BLaER1 (cell line): Measurements from ENCODE around the gene STX12.
"Not testable (repeated sequence)": the region's sequence is repeated elsewhere in the genome, so short reads cannot be mapped to it uniquely, and the experiment has no call there.

ENCODE experiments used
- H3K27ac ChIP-seq: shearing (Covaris generic); formaldehyde crosslinking; 2 replicates; pipeline ENCODE4 v1.8.1; 2022
- H3K27me3 ChIP-seq: shearing (Covaris generic); formaldehyde crosslinking; 2 replicates; pipeline ENCODE4 v1.8.1; 2022
- H3K36me3 ChIP-seq: shearing (Covaris generic); formaldehyde crosslinking; 2 replicates; pipeline ENCODE4 v1.8.1; 2022
- H3K4me1 ChIP-seq: shearing (Covaris generic); formaldehyde crosslinking; 2 replicates; pipeline ENCODE4 v1.8.1; 2022
- H3K4me2 ChIP-seq: shearing (Covaris generic); formaldehyde crosslinking; 2 replicates; pipeline ENCODE4 v1.8.1; 2022
- H3K4me3 ChIP-seq: shearing (Covaris generic); formaldehyde crosslinking; 2 replicates; pipeline ENCODE4 v1.8.1; 2022
- H3K9ac ChIP-seq: shearing (Covaris generic); formaldehyde crosslinking; 2 replicates; pipeline ENCODE4 v1.8.1; 2022
- H3K9me3 ChIP-seq: shearing (Covaris generic); formaldehyde crosslinking; 2 replicates; pipeline ENCODE4 v1.8.1; 2022
- H4K20me1 ChIP-seq: shearing (Covaris generic); formaldehyde crosslinking; 2 replicates; pipeline ENCODE4 v1.8.1; 2022
- Cebpa-rat ChIP-seq: shearing (Covaris generic); IDR thresholded peaks from 2 replicates; pipeline ENCODE4 v1.8.1; 2022

STX12 gene

DNA sequence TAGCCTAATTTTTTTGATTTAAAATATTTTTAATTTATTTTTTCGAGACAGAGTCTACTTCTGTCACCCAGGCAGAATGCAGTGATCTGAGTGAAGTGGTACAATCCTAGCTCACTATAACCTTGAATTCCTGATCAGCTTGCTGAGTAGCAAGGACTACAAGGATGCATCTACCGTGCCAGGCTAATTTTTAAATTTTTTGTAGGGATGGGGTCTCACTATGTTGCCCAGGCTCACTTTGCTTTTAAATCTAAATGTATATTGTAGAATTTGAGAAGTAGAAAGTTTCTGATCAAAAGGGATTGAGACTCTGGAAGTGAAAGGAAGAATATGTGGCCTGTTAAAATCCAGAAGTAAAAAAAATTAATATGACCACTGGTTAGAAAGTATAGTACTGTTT is 1.6 kb downstream of the STX12 start:
- H4K20me1 ChIP-seq: peaks cover 64% of the 10 kb centered on the region

DNA sequence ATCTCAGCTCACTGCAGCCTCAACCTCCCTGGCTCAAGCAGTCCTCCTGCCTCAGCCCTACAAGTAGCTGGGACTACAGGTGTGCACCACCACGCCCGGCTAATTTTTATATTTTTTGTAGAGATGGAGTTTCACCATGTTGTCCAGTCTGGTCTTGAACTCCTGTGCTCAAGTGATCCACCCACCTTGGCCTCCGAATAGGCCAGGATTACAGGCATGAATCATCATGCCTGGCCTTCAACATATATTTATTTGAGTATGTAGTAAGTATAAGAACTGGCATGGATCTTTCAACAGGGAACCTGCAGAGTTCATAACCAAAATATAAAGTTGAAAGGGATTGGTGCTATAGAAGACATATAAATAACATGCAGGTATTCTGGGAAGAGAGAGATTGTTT is 2.3 kb downstream of the STX12 start:
- H3K27me3 ChIP-seq, H3K4me2 ChIP-seq, H3K9me3 ChIP-seq, H3K27ac ChIP-seq, H3K4me3 ChIP-seq, H3K9ac ChIP-seq: not testable (repeated sequence)
- Histone ChIP-seq H4K20me1 (peaks cover 71% of the 10 kb centered on the region), H3K36me3 (peaks cover 22% of the 10 kb centered on the region), H3K4me1 (peaks cover 20% of the 10 kb centered on the region)

More for the DNA sequence above, 1.6 kb downstream of the STX12 start:
- Histone ChIP-seq H3K9ac (peak overlapping the region; percentile 92), H3K9me3 (no peaks in the 10 kb centered on the region), H3K4me2 (peak overlapping the region; percentile 87), H3K4me1 (peaks cover 20% of the 10 kb centered on the region), H3K36me3 (peaks cover 19% of the 10 kb centered on the region; the same call in 1 of the 2 replicates), H3K27me3 (no peaks in the 10 kb centered on the region), H3K27ac (no peak overlapping the region), H3K4me3 (peak overlapping the region; percentile 100; the same call in 1 of the 2 replicates)
- TF ChIP-seq Cebpa-rat: no peak

DNA sequence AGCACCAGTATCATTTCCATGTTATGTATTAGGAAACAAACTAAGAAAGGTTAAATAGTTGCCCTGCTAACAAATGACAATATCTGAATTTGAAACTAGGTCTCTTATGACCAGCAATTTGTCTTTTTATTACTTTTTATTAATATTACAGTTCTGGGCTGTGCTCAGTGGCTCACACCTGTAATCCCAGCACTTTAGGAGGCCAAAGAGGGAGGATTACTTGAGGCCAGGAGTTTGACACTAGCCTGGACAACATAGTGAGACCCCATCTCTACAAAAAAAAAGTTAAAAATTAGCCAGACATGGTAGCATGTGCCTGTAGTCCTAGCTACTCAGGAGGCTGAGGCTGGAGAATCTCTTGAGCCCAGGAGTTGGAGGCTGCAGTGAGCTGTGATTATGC is 3.3 kb downstream of the STX12 start:
- H3K36me3 ChIP-seq: peaks cover 30% of the 10 kb centered on the region
- peaks cover 20% of the 10 kb centered on the region for H3K4me1 ChIP-seq
- H3K4me3 ChIP-seq, H3K27me3 ChIP-seq, H3K27ac ChIP-seq, H3K9ac ChIP-seq, H3K4me2 ChIP-seq, H3K9me3 ChIP-seq: not testable (repeated sequence)
- peaks cover 81% of the 10 kb centered on the region for H4K20me1 ChIP-seq

DNA sequence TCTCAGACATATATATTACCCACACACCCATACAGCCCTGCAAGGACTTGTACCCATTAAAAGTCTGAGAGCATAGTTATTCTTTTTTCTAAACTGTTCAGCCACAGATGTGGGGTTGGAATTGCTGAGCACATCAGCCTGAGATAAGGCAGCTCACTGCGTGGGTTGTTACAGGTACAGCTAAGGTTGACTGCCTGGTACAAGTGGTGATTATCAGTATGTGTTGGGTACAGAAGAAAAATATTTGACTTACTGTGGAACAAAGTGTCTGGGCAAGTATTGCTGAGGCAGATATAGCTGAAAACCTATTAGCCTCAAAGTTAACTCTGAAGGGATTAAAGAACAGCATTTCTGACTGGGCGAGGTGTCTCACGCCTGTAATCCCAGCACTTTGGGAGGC is 5.0 kb downstream of the STX12 start:
- Histone ChIP-seq H3K4me3 (no peak overlapping the region), H3K4me2 (no peak overlapping the region), H3K27ac (no peak overlapping the region), H3K4me1 (peaks cover 10% of the 10 kb centered on the region), H3K27me3 (no peaks in the 10 kb centered on the region), H3K9ac (0 out of 2 replicates have a peak overlapping the region, but pooled peaks have one; percentile 7), H3K9me3 (no peaks in the 10 kb centered on the region), H3K36me3 (peaks cover 34% of the 10 kb centered on the region), H4K20me1 (peaks cover 96% of the 10 kb centered on the region)
- TF ChIP-seq Cebpa-rat: no peak

DNA sequence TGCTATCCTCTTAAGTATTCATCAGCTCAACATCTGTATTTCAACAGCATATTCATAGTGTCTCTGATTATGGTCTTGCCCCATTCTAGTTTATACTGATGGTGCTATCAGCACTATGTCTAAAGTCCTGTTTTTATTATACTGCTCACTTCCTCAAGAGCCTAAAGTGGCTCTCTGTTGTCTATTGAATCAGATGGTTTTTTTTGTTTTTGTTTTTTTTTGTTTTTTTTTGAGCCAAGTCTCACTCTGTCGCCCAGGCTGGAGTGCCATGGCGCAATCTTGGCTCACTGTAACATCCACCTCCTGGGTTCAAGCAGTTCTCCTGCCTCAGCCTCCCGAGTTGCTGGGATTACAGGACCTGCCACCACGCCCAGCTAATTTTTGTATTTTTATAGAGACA is 6.1 kb downstream of the STX12 start:
- Histone ChIP-seq H3K27ac (no peak overlapping the region), H3K27me3 (no peaks in the 10 kb centered on the region), H3K9me3 (no peaks in the 10 kb centered on the region), H3K4me1 (peaks cover 6% of the 10 kb centered on the region), H3K4me3 (no peak overlapping the region), H3K9ac (no peak overlapping the region), H3K4me2 (no peak overlapping the region), H3K36me3 (peaks cover 34% of the 10 kb centered on the region), H4K20me1 (peaks cover 97% of the 10 kb centered on the region)
- TF ChIP-seq Cebpa-rat: no peak

DNA sequence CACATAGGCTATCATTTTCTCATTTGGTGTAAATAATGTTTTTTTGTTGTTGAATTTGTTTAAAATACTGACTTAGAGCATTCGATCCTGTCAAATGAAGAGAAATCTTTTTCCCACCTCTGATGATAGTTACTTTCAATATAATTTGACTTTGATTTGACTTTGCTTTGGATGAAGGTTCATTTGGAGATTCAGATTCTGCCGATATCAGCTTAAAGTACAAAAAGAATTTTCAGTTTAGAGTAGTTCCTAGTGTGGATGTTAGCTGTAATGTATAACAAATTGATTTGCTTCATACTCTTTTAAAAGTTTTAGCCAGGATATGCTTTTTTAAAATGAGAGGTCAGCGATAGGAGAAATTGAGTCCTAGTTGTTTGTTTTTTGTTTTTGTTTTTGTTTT is 9.9 kb downstream of the STX12 start:
- no peaks in the 10 kb centered on the region for H3K4me1 ChIP-seq
- TF ChIP-seq Cebpa-rat: no peak
- no peaks in the 10 kb centered on the region for H3K27me3 ChIP-seq
- no peaks in the 10 kb centered on the region for H3K9me3 ChIP-seq
- H3K4me2 ChIP-seq: no peak overlapping the region
- no peak overlapping the region for H3K27ac ChIP-seq
- H4K20me1 ChIP-seq: peaks cover 97% of the 10 kb centered on the region
- H3K9ac ChIP-seq: no peak overlapping the region
- H3K36me3 ChIP-seq: peaks cover 15% of the 10 kb centered on the region
- no peak overlapping the region for H3K4me3 ChIP-seq

DNA sequence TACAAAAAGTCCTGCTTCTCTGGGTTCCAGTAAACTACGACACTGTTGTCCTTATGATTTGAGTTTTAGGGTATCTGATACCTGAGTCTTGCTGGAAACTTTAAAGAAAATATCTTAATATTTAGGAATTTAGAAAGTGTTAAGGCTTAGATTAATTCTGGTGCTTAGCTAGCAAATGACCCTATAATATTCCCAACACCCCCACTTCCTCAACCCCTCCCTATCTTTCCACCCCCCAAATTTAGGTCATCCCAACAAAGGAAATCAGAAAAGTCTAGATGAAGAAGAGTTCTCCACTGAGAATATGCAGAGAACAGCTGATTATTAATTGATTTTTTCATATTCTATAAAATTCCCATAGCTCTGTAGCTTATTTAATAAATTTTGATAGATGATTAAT is 11.7 kb downstream of the STX12 start:
- peaks cover 21% of the 10 kb centered on the region for H3K36me3 ChIP-seq
- H3K9ac ChIP-seq: no peak overlapping the region
- H3K4me1 ChIP-seq: peaks cover 9% of the 10 kb centered on the region; the same call in 1 of the 2 replicates
- no peaks in the 10 kb centered on the region for H3K27me3 ChIP-seq
- H3K27ac ChIP-seq: no peak overlapping the region
- TF ChIP-seq Cebpa-rat: no peak
- no peak overlapping the region for H3K4me2 ChIP-seq
- no peak overlapping the region for H3K4me3 ChIP-seq
- H3K9me3 ChIP-seq: no peaks in the 10 kb centered on the region
- H4K20me1 ChIP-seq: peaks cover 96% of the 10 kb centered on the region

DNA sequence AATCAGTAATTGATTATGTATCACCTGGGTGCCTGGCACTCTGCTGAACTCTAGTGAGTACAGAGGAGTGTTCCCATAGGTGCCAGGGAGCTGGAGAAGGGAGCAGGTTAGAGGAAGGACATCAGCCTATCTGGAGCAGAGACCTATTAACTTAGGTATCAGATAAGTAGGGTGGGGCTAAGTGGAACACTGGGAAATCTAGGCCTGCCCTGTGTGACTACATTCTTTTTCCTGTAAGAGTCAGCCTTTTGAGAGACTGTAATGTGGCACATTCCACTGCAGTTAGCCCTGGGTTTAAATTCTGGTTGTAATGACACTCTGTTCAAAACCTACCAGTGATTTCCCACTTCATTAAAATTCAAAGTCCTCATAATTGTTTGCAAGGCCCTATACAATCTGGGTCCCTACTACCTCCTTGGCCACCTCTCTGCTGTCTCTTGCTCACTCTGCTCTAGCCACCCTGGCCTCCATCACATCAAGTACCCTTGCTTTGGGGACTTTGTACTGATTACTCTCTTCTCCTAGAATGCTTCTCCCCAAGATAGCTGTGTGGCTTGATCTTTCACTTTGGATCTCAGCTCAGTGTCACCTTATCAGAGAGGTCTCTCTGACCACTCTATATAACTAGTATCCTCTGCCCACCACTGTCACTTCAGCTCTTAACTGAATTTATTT is 12.9 kb downstream of the STX12 start:
- Histone ChIP-seq H3K9ac (no peak overlapping the region), H3K9me3 (peaks cover 4% of the 10 kb centered on the region; the same call in 1 of the 2 replicates), H3K36me3 (peaks cover 25% of the 10 kb centered on the region), H3K4me1 (peaks cover 10% of the 10 kb centered on the region; the same call in 1 of the 2 replicates), H3K27me3 (no peaks in the 10 kb centered on the region), H3K4me2 (no peak overlapping the region), H3K27ac (no peak overlapping the region), H4K20me1 (peaks cover 84% of the 10 kb centered on the region), H3K4me3 (no peak overlapping the region)
- no peak for TF ChIP-seq Cebpa-rat

DNA sequence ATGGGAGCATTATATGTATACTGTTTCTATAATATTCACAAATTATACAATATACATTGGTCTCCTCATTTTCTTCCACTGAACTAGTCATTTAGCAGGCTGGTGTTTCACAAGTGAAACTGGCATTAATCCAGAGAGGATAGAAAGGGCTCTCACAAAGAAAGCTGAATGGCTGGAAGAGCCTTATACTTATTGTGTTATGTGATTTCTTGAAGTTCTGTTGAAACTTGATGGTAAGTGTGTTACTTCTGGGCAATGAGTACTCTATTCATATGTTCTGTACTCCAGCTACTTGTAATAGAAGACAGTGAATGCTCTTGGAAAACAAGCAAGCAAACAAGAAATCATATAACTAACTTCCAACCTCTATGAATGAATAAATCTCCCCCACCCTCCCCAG is 14.9 kb downstream of the STX12 start:
- TF ChIP-seq Cebpa-rat: no peak
- Histone ChIP-seq H3K9me3 (peaks cover 4% of the 10 kb centered on the region; the same call in 1 of the 2 replicates), H3K36me3 (peaks cover 34% of the 10 kb centered on the region), H3K9ac (no peak overlapping the region), H4K20me1 (peaks cover 67% of the 10 kb centered on the region), H3K27me3 (no peaks in the 10 kb centered on the region), H3K27ac (no peak overlapping the region), H3K4me1 (peaks cover 10% of the 10 kb centered on the region; the same call in 1 of the 2 replicates), H3K4me3 (no peak overlapping the region), H3K4me2 (no peak overlapping the region)

DNA sequence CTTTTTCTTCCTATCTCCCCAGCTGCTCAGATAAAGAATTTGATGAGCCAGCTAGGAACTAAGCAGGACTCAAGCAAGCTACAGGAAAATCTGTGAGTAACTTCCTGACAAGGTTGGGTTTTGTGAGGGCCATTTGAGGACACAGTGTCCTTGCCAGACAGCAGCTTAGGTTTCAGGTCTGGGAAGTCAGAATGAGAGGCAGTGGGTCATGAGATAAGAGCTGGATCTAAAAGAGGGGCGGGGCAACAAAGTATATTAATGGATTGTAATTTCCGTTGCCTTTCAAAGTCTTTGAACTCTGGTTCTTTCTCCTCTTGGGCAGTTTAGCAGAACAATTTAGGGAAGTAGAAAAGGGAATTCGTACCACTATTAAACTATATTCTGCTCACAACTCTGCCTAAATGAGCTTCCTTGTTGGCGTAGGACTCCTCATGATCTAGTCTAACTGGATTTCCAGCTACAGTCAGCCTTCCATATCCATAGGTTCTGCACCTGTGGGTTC is 16.6 kb downstream of the STX12 start:
- H3K27ac ChIP-seq: no peak overlapping the region
- H3K27me3 ChIP-seq: no peaks in the 10 kb centered on the region
- H3K9ac ChIP-seq: no peak overlapping the region
- H3K36me3 ChIP-seq: peaks cover 50% of the 10 kb centered on the region
- H3K9me3 ChIP-seq: peaks cover 4% of the 10 kb centered on the region; the same call in 1 of the 2 replicates
- H3K4me1 ChIP-seq: peaks cover 10% of the 10 kb centered on the region; the same call in 1 of the 2 replicates
- TF ChIP-seq Cebpa-rat: no peak
- peaks cover 50% of the 10 kb centered on the region for H4K20me1 ChIP-seq
- H3K4me2 ChIP-seq: 0 out of 2 replicates have a peak overlapping the region, but pooled peaks have one; percentile 6
- no peak overlapping the region for H3K4me3 ChIP-seq

DNA sequence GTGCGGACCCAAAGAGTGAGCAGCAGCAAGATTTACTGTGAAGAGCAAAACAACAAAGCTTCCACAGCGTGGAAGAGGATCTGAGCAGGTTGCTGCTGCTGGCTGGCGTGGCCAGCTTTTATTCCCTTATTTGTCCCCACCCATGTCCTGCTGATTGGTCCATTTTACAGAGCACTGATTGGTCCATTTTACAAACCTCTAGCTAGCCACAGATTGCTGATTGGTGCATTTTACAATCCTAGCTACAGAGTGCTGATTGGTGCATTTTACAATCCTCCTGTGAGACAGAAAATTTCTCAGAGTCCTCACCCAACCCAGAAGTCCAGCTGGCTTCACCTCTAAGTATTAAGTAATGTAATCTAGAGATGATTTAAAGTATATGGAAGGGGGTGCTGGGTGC is 17.3 kb downstream of the STX12 start:
- not testable (repeated sequence) for H3K9ac ChIP-seq, H3K27ac ChIP-seq, H3K27me3 ChIP-seq, H3K4me3 ChIP-seq, H3K4me2 ChIP-seq, H3K9me3 ChIP-seq, H3K4me1 ChIP-seq
- Histone ChIP-seq H4K20me1 (peaks cover 43% of the 10 kb centered on the region), H3K36me3 (peaks cover 57% of the 10 kb centered on the region)
